GM12878 (cell line): ENCODE measurements around the gene HSPA4. TPM values are rescaled to one million over a fixed set of nuclear protein-coding genes. Genes with fewer than 3 reads are reported as not detected.

Experiments used
- ATAC-seq: fragments of 200-7000 bp; cut with Tn5 transposase; 3 replicates; pipeline ENCODE4 v1.9.1; 2020; ENCODE audit warnings: mild to moderate bottlenecking, moderate library complexity
- BruUV-seq: library from RNA; stranded (reverse); fragments of 400-500 nt; replicated peaks from 2 replicates; lab custom pipeline; 2021; lab: Mats Ljungman, UMichigan
- CTCF ChIA-PET: fragments of 300-600 bp; sonication (Branson Sonifier 250); formaldehyde crosslinking; extraction: SDS; loops from one replicate; lab custom pipeline; 2021; ENCODE audit warnings: inconsistent platforms; lab: Yijun Ruan, JAX
- POLR2A ChIA-PET: fragments of 350-600 bp; formaldehyde crosslinking; extraction: SDS; loops from one replicate; lab custom pipeline; 2021; ENCODE audit warnings: inconsistent platforms; lab: Charles Lee
- RAD21 ChIA-PET: fragments of 300-600 bp; sonication (Branson Sonifier 250); formaldehyde crosslinking; loops from one replicate; lab custom pipeline; 2023; ENCODE audit warnings: antibody characterized with exemption; ENCODE audit not compliant: unreplicated experiment; lab: Charles Lee
- SMC1A ChIA-PET: fragments of 300-600 bp; sonication (Branson Sonifier 250); formaldehyde crosslinking; loops from one replicate; lab custom pipeline; 2023; ENCODE audit not compliant: unreplicated experiment, uncharacterized antibody; lab: Charles Lee
- DNase-seq: peaks from one replicate; pipeline ENCODE4 v3.0.0-alpha.2; 2011; ENCODE audit warnings: low read depth, low spot score
- FAIRE-seq: peaks from 3 replicates; lab custom pipeline; 2011; peaks lifted over from hg19 to GRCh38; lab: Jason Lieb, UNC
- H2AFZ ChIP-seq: 2 replicates; pipeline ENCODE4 v1.6.0; 2011; ENCODE audit warnings: low read depth, low read length, control low read depth; ENCODE audit not compliant: control insufficient read depth
- H3K27ac ChIP-seq: 2 replicates; pipeline ENCODE4 v1.5.1; 2011; ENCODE audit warnings: control low read depth; ENCODE audit not compliant: control insufficient read depth, insufficient read depth
- H3K27me3 ChIP-seq, 2 experiments: replicated peaks in 1 of 2; 2 replicates each; pipeline versions ENCODE4 v1.6.0 to v1.6.1; 2011; ENCODE audit warnings: low read length in 1 of 2; ENCODE audit not compliant: control insufficient read depth in 2 of 2, insufficient read depth in 2 of 2
- H3K36me3 ChIP-seq, 2 experiments: 2 replicates each; pipeline ENCODE4 v1.5.1; 2011; ENCODE audit warnings: low read length in 1 of 2; ENCODE audit not compliant: control insufficient read depth in 2 of 2, insufficient read depth in 2 of 2
- H3K4me1 ChIP-seq: 2 replicates; pipeline ENCODE4 v1.6.1; 2011; ENCODE audit warnings: mild to moderate bottlenecking, low read length, moderate library complexity, mixed read lengths; ENCODE audit not compliant: control insufficient read depth, insufficient read depth
- H3K4me2 ChIP-seq: 2 replicates; pipeline ENCODE4 v1.6.0; 2011; ENCODE audit warnings: control low read depth; ENCODE audit not compliant: control insufficient read depth, insufficient read depth
- H3K4me3 ChIP-seq: fragments of 200-600 bp; sonication (generic); 2 replicates; pipeline ENCODE4 v1.5.1; 2016
- H3K79me2 ChIP-seq: 2 replicates; pipeline ENCODE4 v1.6.0; 2011; ENCODE audit warnings: low read length; ENCODE audit not compliant: control insufficient read depth, insufficient read depth
- H3K9ac ChIP-seq: 2 replicates; pipeline ENCODE4 v1.8.0; 2011; ENCODE audit warnings: low read length, control low read depth, mixed read lengths; ENCODE audit not compliant: control insufficient read depth, insufficient read depth
- H3K9me3 ChIP-seq: replicated peaks from 3 replicates; pipeline ENCODE4 v1.5.1; 2011; ENCODE audit warnings: mild to moderate bottlenecking, low read length; ENCODE audit not compliant: control insufficient read depth, insufficient read depth
- H4K20me1 ChIP-seq: 2 replicates; pipeline ENCODE4 v1.6.0; 2011; ENCODE audit not compliant: control insufficient read depth, insufficient read depth
- MAX ChIP-seq: IDR thresholded peaks from 2 replicates; pipeline ENCODE4 v1.6.1; 2012; ENCODE audit warnings: low read depth, low read length, improper control_type of control experiment
- MXI1 ChIP-seq: fragments of 150-350 bp; IDR thresholded peaks from 2 replicates; pipeline ENCODE4 v1.6.1; 2011; ENCODE audit warnings: low read depth, mild to moderate bottlenecking, inconsistent platforms, low read length, improper control_type of control experiment
- NBN ChIP-seq: fragments of 450-650 bp; IDR thresholded peaks from 2 replicates; pipeline ENCODE4 v1.6.1; 2016
- RAD51 ChIP-seq: fragments of 450-650 bp; IDR thresholded peaks from 2 replicates; pipeline ENCODE4 v1.6.1; 2016; ENCODE audit warnings: moderate library complexity, mild to moderate bottlenecking, inconsistent platforms
- SPI1 ChIP-seq: IDR thresholded peaks from 2 replicates; pipeline ENCODE4 v1.6.1; 2011; ENCODE audit warnings: low read depth, mild to moderate bottlenecking, low read length, moderate library complexity, borderline replicate concordance; ENCODE audit not compliant: insufficient read depth
- SREBF1 ChIP-seq: IDR thresholded peaks from 2 replicates; pipeline ENCODE4 v1.6.1; 2012; ENCODE audit warnings: mild to moderate bottlenecking, low read length
- TBL1XR1 ChIP-seq: IDR thresholded peaks from 2 replicates; pipeline ENCODE4 v1.6.1; 2012; ENCODE audit warnings: low read depth, low read length, improper control_type of control experiment
- ZNF687 ChIP-seq: fragments of 450-650 bp; IDR thresholded peaks from 2 replicates; pipeline ENCODE4 v1.6.1; 2017; ENCODE audit warnings: mild to moderate bottlenecking, moderate library complexity
- ZSCAN29 ChIP-seq: fragments of 450-650 bp; IDR thresholded peaks from 2 replicates; pipeline ENCODE4 v1.6.1; 2017; ENCODE audit warnings: mild to moderate bottlenecking, moderate library complexity
- WGBS: methylation state at CpG from one replicate; pipeline ENCODE4 v1.1.6; 2016; ENCODE audit warnings: low lambda C conversion rate; ENCODE audit not compliant: insufficient replicate concordance, insufficient coverage; ENCODE audit errors: missing lambda C conversion rate; 5-methylcytosine and 5-hydroxymethylcytosine counted together
- in situ Hi-C: fragments of 300-500 bp; cut with MboI; formaldehyde crosslinking; loops from 9 replicates; pipeline ENCODE4 v1.14.3; 2018; ENCODE audit warnings: mixed read lengths
- intact Hi-C: fragments of 100-400 bp; cut with micrococcal nuclease; formaldehyde crosslinking; loops from one replicate; pipeline ENCODE4 v1.14.2; 2022; ENCODE audit not compliant: unreplicated experiment
- polyA plus RNA-seq, 11 experiments: library from polyadenylated mRNA; depleted of rRNA in 4 of 11; unstranded in 6 of 11; stranded (reverse) in 5 of 11; fragments of >200 nt; fragmentation: Nextera tagmentation in 4 of 11; fragmentation: Illumina TruSeq in 1 of 11; extraction: Ambion mirVana in 4 of 11; extraction: Trizol in 1 of 11; gene quantifications; 1 replicate in 1 of 11; 2 replicates in 10 of 11; pipeline versions ENCODE4 v1.2.1 to v1.2.3, GENCODE V29; 2011 to 2016; ENCODE audit warnings: inconsistent platforms in 2 of 11, missing spikeins in 2 of 11, low read depth in 1 of 11
- total RNA-seq, 4 experiments: library from RNA; depleted of rRNA in 3 of 4; stranded (reverse); fragments of >200 nt in 3 of 4; fragmentation: Illumina TruSeq in 1 of 4; extraction: Trizol in 1 of 4; gene quantifications; 2 replicates each; pipeline versions ENCODE4 v1.2.1 to v1.2.3, GENCODE V29; 2013 to 2021

Gene HSPA4
- total and polyA plus RNA-seq, 10 of the 15 experiments (the other 5 are each of a cell fraction or from before 2014, with no cell fraction given), result 61.6 to 234 (median 116) TPM

GRCh38 chr5:133032852-133033742, 18.7 kb upstream of the HSPA4 start:
- H3K4me3 ChIP-seq, result no peak overlapping the region
- peak overlapping the region; percentile 11; the same call in 1 of the 2 replicates for H3K4me2 ChIP-seq
- ATAC-seq (peak; percentile 87), FAIRE-seq (no peak), DNase-seq (no peak)
- no peak overlapping the region for H3K27ac ChIP-seq
- ChIA-PET SMC1A (interaction anchor here (0.6 to 1.1 kb wide), 4 partner anchors 8 to 170 kb away, joined by 3 to 5 read pairs (median 3); no protein-coding TSS in a partner anchor), CTCF (interaction anchor here (0.5 to 1.0 kb wide), 3 partner anchors 10 to 62 kb away, joined by 3 to 4 read pairs (median 3); no protein-coding TSS in a partner anchor), RAD21 (interaction anchor here (0.6 to 1.2 kb wide), 2 partner anchors 72 to 622 kb away, joined by 3 to 4 read pairs; no protein-coding TSS in a partner anchor), POLR2A (interaction anchor here (0.5 to 2.2 kb wide), 6 partner anchors 9 to 113 kb away, joined by 3 to 21 read pairs (median 4); partner anchors contain the start of gene HSPA4)
- in situ Hi-C loops, result no loop called here
- H3K9me3 ChIP-seq, result no peaks in the 10 kb centered on the region
- WGBS, result 37% methylated on average over 6 of the region's 6 CpGs
- no TSS peak for BruUV-seq
- H3K36me3 ChIP-seq, result no peaks in the 10 kb centered on the region
- TF ChIP-seq SPI1 (0 out of 2 replicates have a peak, but pooled peaks have one; percentile 4), ZNF687 (peak; percentile 16; the same call in 1 of the 2 replicates), RAD51 (peak; percentile 89), NBN (no peak), SREBF1 (no peak), MXI1 (peak; percentile 18; the same call in 1 of the 2 replicates), TBL1XR1 (no peak), ZSCAN29 (no peak), MAX (peak; percentile 47; the same call in 1 of the 2 replicates)
- no peaks in the 10 kb centered on the region for H3K27me3 ChIP-seq
- H3K79me2 ChIP-seq, result no peaks in the 10 kb centered on the region
- peak overlapping the region; percentile 62 for H2AFZ ChIP-seq
- peaks cover 11% of the 10 kb centered on the region for H3K4me1 ChIP-seq
- H3K9ac ChIP-seq, result no peak overlapping the region
- intact Hi-C loops, result no loop called here
- H4K20me1 ChIP-seq, result no peaks in the 10 kb centered on the region
